Loucy (cell line): Measurements from ENCODE around the gene SAMSN1.

Experiments used
- CTCF ChIP-seq: fragments of 200-600 bp; sonication (generic); conservative IDR thresholded peaks from 2 replicates; pipeline ENCODE4 v1.5.1; 2014; ENCODE audit warnings: mild to moderate bottlenecking, antibody characterized with exemption, low read length
- EZH2phosphoT487 ChIP-seq: fragments of 200-600 bp; IDR thresholded peaks from 2 replicates; pipeline ENCODE4 v1.6.1; 2018; ENCODE audit warnings: antibody characterized with exemption, mild to moderate bottlenecking, moderate library complexity, borderline replicate concordance

- TF ChIP-seq CTCF: no peak
- no peak for TF ChIP-seq EZH2phosphoT487
Observed at GRCh38 chr21:14451546-14451945, 94.6 kb downstream of the SAMSN1 start.
